Subcutaneous adipose tissue (tissue), 4 donors: ENCODE measurements around the gene NCOA5. TPM values are rescaled to one million over a fixed set of nuclear protein-coding genes. Genes with fewer than 3 reads are reported as not detected.

Experiments
- total RNA-seq, 4 donors: library from RNA; depleted of rRNA; stranded (reverse); fragments of >200 nt; gene quantifications; one replicate each; pipeline ENCODE4 v1.1.0, GENCODE V29; 2016
- TF ChIP-seq, protein P1 (sequence below): fragments of 450-650 bp; IDR thresholded peaks from one replicate; pipeline ENCODE4 v1.5.1; 2016; ENCODE audit warnings: low read depth, mild to moderate bottlenecking, control low read depth, antibody characterized with exemption, moderate library complexity

The NCOA5 gene
- 10 to 100 TPM; 23.3 to 26.9 (median 26.3) TPM for total RNA-seq

DNA sequence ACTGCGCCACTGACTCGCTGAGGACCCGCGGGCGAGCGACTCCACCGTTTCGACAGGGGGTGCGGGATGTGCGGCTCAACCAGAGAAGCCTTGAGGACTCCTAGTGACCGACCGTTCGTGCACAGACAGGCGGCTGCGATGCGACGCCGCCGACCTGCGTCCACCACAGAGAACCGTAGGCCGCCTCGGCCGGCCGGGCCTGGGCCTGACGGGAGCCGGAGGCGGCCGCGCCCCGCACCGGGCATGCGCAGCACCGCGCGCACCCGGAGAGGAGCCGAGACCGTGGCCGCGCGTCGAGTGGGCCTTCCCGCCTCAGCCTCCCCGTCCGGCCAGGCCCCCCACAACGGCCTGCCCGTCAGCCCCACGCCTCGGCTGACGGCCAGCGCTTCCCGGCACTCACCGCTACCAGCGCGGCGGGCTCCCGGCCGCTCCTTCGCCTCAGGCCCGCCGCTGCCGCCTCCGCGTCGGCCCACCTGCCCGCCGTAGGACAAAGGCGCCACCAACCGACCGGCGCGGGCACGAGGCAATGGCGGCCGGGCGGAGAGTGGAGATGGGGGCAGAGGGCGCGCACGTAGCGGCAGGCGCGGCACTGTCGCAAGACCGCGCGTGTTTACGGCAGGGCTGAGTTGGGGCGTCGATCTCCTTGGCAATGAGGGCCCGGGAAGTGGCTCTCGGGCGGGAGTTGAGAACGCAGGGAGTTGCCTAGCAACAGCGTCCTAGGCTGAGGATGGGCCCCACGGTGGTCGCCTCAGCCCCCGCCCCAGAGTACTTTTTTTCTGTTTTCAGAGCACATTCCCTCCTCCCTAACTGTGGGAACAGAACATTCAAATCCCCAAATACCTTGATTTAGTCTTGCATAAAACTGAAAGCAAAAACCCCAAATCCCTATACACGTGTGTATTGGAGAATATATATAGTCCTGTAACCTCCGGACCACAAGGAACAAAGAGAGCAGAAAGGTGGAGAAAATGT, at the start of gene NCOA5:
TSS of gene NCOA5 (minus strand) at position 546 of the 972 bp plus-strand sequence. CDS start 10,538 bp downstream, outside the sequence.
- TF ChIP-seq, protein P1, sequence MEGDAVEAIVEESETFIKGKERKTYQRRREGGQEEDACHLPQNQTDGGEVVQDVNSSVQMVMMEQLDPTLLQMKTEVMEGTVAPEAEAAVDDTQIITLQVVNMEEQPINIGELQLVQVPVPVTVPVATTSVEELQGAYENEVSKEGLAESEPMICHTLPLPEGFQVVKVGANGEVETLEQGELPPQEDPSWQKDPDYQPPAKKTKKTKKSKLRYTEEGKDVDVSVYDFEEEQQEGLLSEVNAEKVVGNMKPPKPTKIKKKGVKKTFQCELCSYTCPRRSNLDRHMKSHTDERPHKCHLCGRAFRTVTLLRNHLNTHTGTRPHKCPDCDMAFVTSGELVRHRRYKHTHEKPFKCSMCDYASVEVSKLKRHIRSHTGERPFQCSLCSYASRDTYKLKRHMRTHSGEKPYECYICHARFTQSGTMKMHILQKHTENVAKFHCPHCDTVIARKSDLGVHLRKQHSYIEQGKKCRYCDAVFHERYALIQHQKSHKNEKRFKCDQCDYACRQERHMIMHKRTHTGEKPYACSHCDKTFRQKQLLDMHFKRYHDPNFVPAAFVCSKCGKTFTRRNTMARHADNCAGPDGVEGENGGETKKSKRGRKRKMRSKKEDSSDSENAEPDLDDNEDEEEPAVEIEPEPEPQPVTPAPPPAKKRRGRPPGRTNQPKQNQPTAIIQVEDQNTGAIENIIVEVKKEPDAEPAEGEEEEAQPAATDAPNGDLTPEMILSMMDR = no peak

DNA sequence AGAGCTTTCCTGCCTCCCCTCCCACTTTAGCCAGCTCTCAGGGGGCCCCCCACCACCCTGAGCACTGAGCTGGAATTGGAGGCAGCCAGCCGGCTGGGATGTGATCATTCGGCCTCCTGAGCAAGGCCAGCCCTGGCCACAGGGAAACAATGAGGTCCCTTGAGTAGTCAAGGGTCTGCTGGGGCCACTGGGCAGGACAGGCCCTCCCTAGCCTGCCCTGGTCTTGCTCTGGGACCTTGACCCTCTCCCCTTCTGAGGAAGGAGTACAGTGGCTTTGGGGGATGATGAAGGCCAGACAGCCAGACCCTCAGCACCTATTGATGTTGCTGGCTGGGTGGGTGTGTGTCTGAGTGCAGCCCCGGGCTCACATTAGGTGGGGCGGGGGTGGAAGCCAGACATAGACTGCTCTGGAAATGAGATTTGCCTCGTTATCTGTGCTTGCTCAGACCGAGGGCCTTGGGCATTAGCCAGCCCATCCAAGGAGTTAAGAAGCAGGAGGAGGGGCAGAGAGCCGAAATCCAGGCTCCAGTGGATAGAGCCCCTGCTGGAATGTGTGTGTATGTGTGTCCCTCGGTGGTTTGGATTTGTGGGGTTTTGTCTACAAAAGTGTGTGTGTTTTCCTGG, 49.6 kb upstream of the NCOA5 start:
- TF ChIP-seq, protein P1 = no peak

DNA sequence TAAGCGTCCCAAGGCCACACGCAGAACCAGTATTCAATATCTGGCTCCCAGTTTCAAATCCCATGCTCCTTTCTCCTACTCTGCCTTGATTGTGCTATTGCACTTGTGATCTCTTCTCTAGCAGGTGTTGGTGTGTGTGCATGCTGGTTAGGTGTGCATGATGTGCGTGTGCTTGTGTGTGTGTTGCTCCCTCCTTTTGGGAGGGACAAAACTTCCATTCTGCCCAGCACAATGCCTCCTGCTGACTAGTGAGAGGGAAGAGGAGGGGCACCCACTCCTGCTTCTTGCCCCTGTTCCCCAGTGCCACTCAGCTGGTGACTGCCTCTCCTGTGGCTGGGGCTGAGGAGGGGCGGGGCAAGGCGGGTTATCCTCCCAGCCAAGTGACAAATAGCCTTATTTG, 48.1 kb upstream of the NCOA5 start:
- TF ChIP-seq, protein P1 = no peak

DNA sequence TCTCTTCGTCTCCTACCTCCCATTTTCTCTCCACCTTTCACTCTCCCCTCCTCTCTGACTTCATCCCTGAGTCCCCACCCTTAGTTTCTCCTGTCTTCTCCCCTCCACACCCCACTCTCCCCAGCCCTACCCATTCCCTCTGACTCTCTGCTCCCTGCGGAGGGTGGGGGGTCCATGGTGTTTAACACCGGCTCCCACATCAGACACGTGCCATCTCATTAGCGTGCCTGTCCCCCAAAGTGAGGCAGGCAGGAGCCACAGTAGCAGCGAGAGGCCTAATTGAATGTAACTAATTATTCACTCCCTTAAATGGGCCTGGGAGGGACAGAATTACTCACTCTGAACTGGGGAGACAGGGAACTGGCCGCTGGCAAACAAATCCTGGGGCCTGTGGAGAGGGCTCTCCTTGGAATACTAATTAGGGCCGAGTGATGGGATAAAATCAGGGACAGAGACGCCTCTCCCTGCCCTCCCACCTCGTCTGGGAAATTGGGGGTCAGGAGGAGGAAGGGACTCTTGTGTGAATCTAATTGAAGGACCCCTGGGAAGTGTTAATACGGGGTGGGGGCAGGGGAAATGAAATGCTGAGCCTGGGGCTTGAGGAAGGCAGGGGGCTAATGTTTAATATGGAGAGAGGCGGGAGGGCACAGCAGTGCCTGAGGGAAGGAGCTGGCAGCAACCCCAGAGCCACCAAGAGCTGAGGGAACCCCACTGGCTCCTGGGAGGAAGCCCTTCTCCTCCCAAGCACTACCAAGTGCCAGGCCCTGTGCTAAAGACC, 46.3 kb upstream of the NCOA5 start:
- TF ChIP-seq, protein P1 = no peak

DNA sequence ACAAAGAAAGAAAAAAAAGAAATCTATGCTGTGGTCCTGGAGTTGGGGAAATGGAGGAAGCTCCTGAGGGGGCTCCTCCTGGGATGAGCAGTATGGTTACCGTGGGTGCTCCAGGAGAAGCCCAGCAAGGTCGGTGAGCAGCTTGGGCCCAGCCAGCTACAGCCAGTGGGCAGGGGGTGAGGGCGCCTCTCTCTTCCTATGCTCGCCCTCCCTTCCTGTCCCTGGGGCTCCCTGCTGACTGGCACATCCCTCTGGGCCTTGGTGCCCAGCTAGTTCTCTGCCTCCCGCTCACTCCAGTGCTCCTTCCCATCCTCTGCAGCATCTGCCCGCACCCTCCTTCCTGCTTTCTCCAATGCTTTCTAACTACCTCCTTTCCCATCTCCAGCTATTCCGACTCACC, 45.0 kb upstream of the NCOA5 start:
- TF ChIP-seq, protein P1 = no peak

DNA sequence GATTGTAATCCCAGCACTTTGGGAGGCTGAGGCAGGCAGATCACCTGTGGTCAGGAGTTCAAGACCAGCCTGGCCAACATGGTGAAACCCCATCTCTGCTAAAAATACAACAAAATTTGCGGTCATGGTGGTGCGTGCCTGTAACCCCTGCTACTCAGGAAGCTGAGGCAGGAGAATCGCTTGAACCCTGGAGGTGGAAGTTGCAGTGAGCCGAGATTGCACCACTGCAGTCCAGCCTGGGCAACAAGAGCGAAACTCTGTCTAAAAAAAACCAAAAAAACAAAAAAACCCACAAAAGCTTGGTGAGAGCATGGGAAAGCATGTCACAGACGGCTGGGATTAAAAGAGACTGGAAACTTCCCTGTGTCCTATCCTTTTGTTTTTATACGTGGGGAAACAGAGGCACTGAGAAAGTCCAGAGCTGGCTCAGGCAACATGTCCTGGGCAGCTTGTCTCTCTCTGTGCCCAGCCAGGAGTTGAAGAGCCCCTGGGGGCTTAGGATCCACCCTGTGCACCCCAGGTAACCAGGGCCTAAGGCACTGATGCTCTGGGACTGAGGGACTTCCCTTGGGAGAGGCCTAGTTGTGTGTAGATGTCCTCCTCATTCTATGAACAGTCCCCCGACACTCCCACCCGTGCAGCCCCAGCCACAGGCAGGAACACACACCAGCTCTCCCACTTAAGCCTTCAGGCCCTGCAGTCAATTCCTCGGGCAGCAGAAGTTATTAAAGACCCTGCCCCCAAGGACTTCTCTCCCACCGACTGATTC, 44.3 kb upstream of the NCOA5 start:
- TF ChIP-seq, protein P1 = no peak
